GM12875 (cell line): ENCODE results near the gene ATP4B.

Experiments
- H3K4me3 ChIP-seq: one replicate; pipeline ENCODE4 v1.5.1; 2011; ENCODE audit warnings: low read depth, low read length, control low read depth
- CTCF ChIP-seq: IDR thresholded peaks from 2 replicates; pipeline ENCODE4 v1.5.1; 2011; ENCODE audit warnings: low read depth, mild to moderate bottlenecking, control low read depth, inconsistent platforms, low read length, moderate library complexity, borderline replicate concordance; ENCODE audit not compliant: insufficient read depth

ATP4B gene

DNA sequence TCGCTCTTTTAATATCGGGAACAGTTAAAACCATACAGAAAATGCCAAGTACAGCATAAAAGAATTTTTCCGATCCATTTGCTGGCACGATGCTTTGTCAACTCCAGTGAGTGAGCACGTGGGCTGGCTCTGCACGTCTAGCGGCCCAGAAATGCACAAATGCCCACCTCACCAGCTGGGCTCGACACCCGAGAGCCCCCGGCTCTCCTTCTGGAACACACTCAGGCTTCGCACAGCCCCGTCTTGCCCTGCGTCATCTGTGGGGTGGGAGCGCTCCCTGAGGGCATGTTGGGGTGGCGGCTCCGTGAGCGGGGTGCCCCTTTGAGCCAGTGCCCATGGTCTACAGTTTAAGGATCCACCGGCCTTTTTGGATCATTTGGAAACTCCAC, 24.5 kb downstream of the ATP4B start:
- TF ChIP-seq CTCF: no peak
- H3K4me3 ChIP-seq: no peak overlapping the region

GRCh38 chr13:113632706-113633484, 25.1 kb downstream of the ATP4B start:
- no peak overlapping the region for H3K4me3 ChIP-seq
- TF ChIP-seq CTCF: no peak

DNA sequence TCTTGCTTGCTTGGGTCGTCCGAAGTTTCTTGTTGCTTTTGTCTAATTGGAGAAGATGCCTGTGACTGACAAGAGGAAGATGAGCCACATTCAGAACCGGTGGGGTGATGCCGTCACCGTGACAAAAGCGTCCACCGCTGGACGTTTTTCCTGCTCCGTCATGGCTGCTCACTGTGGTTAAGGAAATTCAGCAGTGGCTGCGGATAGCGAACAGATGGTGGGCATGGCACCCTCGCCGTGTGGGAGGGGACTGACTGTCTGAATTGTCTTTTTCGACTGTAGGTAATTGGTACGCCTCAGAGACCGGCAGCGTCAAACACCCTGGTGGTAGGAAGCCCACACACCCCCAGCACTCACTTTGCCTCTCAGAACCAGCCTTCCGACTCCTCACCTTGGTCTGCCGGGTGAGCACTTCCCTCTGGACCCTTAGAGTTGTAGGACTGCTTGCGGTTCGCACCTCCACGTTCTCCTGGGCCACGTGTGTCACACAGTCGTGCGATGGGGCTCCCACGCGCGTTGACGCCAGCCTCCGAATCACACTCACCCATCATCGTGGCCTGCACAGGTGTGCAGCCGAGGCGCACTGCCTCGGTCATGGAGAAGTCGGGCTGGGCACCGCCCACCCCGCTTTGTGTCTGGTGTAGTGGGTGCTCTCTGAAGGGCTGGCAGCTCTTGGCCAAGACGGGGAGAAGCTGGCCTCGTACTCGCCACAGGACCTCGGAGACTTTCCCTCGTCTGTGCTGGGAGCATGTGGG, 26.5 kb downstream of the ATP4B start:
- no peak for TF ChIP-seq CTCF
- H3K4me3 ChIP-seq: no peak overlapping the region

- TF ChIP-seq CTCF: no peak
- H3K4me3 ChIP-seq: no peak overlapping the region
These were observed 27.2 kb downstream of the ATP4B start for GRCh38 chr13:113630804-113631203.

- no peak overlapping the region for H3K4me3 ChIP-seq
- TF ChIP-seq CTCF: no peak
These were observed 27.7 kb downstream of the ATP4B start for GRCh38 chr13:113630296-113630695.

- TF ChIP-seq CTCF: no peak
- no peak overlapping the region for H3K4me3 ChIP-seq
These were observed 28.1 kb downstream of the ATP4B start for GRCh38 chr13:113629866-113630265.
